DOHH2 (cell line): ENCODE measurements around the gene CATSPERB.

Experiments
- H3F3A ChIP-seq: fragments of 200-600 bp; sonication (generic), shearing (Covaris generic); 2 replicates; pipeline ENCODE4 v1.6.0; 2016; ENCODE audit warnings: antibody characterized with exemption, mild to moderate bottlenecking; ENCODE audit not compliant: control insufficient read depth, insufficient read depth
- H3K27ac ChIP-seq: fragments of 200-600 bp; sonication (generic); 2 replicates; pipeline ENCODE4 v1.5.1; 2014; ENCODE audit warnings: low read depth, mild to moderate bottlenecking, low read length, moderate library complexity
- H3K27me3 ChIP-seq: fragments of 200-600 bp; sonication (generic); 2 replicates; pipeline ENCODE4 v1.6.1; 2014; ENCODE audit warnings: mild to moderate bottlenecking, low read length, mixed read lengths; ENCODE audit not compliant: control insufficient read depth
- H3K36me3 ChIP-seq: fragments of 200-600 bp; sonication (generic); 2 replicates; pipeline ENCODE4 v1.6.1; 2014; ENCODE audit warnings: mild to moderate bottlenecking, low read length, moderate library complexity, mixed read lengths; ENCODE audit not compliant: control insufficient read depth
- H3K4me1 ChIP-seq: fragments of 200-600 bp; sonication (generic); 2 replicates; pipeline ENCODE4 v1.6.1; 2014; ENCODE audit warnings: mild to moderate bottlenecking, low read length, mixed read lengths; ENCODE audit not compliant: control insufficient read depth
- H3K4me2 ChIP-seq: fragments of 200-600 bp; sonication (generic); 2 replicates; pipeline ENCODE4 v1.6.0; 2014; ENCODE audit warnings: mild to moderate bottlenecking, low read length, moderate library complexity
- H3K4me3 ChIP-seq: fragments of 200-600 bp; sonication (generic); 2 replicates; pipeline ENCODE4 v1.5.1; 2014; ENCODE audit warnings: mild to moderate bottlenecking, low read length, mixed read lengths
- H3K79me2 ChIP-seq: fragments of 200-600 bp; sonication (generic); 2 replicates; pipeline ENCODE4 v1.6.1; 2014; ENCODE audit warnings: mild to moderate bottlenecking, low read length, mixed read lengths; ENCODE audit not compliant: control insufficient read depth
- H3K9me2 ChIP-seq: fragments of 200-600 bp; sonication (generic); replicated peaks from 2 replicates; pipeline ENCODE4 v1.6.1; 2014; ENCODE audit warnings: mild to moderate bottlenecking, low read length, mixed read lengths; ENCODE audit not compliant: control insufficient read depth
- H3K9me3 ChIP-seq: fragments of 200-600 bp; sonication (generic); 2 replicates; pipeline ENCODE4 v1.6.1; 2014; ENCODE audit warnings: antibody characterized with exemption, low read length, mixed read lengths; ENCODE audit not compliant: control insufficient read depth, insufficient read depth
- H4K20me1 ChIP-seq: fragments of 200-600 bp; sonication (generic); 2 replicates; pipeline ENCODE4 v1.6.0; 2014; ENCODE audit warnings: low read depth, mild to moderate bottlenecking, antibody characterized with exemption, low read length, moderate library complexity; ENCODE audit not compliant: control insufficient read depth, insufficient read depth
- CTCF ChIP-seq: fragments of 200-600 bp; sonication (generic); IDR thresholded peaks from one replicate; pipeline ENCODE4 v1.5.1; 2014; ENCODE audit warnings: antibody characterized with exemption, mild to moderate bottlenecking, low read depth, low read length; ENCODE audit not compliant: poor library complexity, severe bottlenecking
- EZH2phosphoT487 ChIP-seq: fragments of 200-600 bp; sonication (generic); IDR thresholded peaks from 2 replicates; pipeline ENCODE4 v1.6.1; 2017; ENCODE audit warnings: borderline replicate concordance, mild to moderate bottlenecking, antibody characterized with exemption, low read length, moderate library complexity, mixed read lengths

Gene CATSPERB

GRCh38 chr14:91636604-91637003 lies 95.3 kb downstream of the CATSPERB start:
- Histone ChIP-seq H3K36me3 (no peaks in the 10 kb centered on the region), H3K4me3 (no peak overlapping the region), H3K27me3 (no peaks in the 10 kb centered on the region), H3K9me3 (no peaks in the 10 kb centered on the region), H3K9me2 (no peaks in the 10 kb centered on the region), H3F3A (no peaks in the 10 kb centered on the region), H3K27ac (no peak overlapping the region), H3K4me2 (no peak overlapping the region), H3K4me1 (no peaks in the 10 kb centered on the region), H4K20me1 (no peaks in the 10 kb centered on the region), H3K79me2 (no peaks in the 10 kb centered on the region)
- TF ChIP-seq EZH2phosphoT487 (no peak), CTCF (no peak)

GRCh38 chr14:91624757-91625156 lies 107.1 kb downstream of the CATSPERB start:
- Histone ChIP-seq H3K27ac (no peak overlapping the region), H3K4me1 (no peaks in the 10 kb centered on the region), H3K4me2 (no peak overlapping the region), H3F3A (no peaks in the 10 kb centered on the region), H3K79me2 (no peaks in the 10 kb centered on the region), H3K36me3 (no peaks in the 10 kb centered on the region), H4K20me1 (no peaks in the 10 kb centered on the region), H3K9me2 (no peaks in the 10 kb centered on the region), H3K4me3 (no peak overlapping the region), H3K9me3 (no peaks in the 10 kb centered on the region), H3K27me3 (no peaks in the 10 kb centered on the region)
- TF ChIP-seq CTCF = no peak
- no peak for TF ChIP-seq EZH2phosphoT487

GRCh38 chr14:91614187-91614586 lies 117.7 kb downstream of the CATSPERB start:
- H3F3A ChIP-seq = no peaks in the 10 kb centered on the region
- no peaks in the 10 kb centered on the region for H4K20me1 ChIP-seq
- TF ChIP-seq EZH2phosphoT487 (no peak), CTCF (no peak)
- H3K27ac ChIP-seq = no peak overlapping the region
- no peaks in the 10 kb centered on the region; the same call in 1 of the 2 replicates for H3K27me3 ChIP-seq
- H3K9me2 ChIP-seq = no peaks in the 10 kb centered on the region
- no peak overlapping the region for H3K4me3 ChIP-seq
- no peaks in the 10 kb centered on the region for H3K9me3 ChIP-seq
- no peak overlapping the region for H3K4me2 ChIP-seq
- H3K36me3 ChIP-seq = no peaks in the 10 kb centered on the region
- no peaks in the 10 kb centered on the region for H3K4me1 ChIP-seq
- no peaks in the 10 kb centered on the region for H3K79me2 ChIP-seq
